A549 (cell line): ENCODE results near the gene CD163L1.

Experiments
- BCL3 ChIP-seq: fragments of >200 bp; sonication (Bioruptor Twin); formaldehyde crosslinking; IDR thresholded peaks from 3 replicates; pipeline ENCODE4 v1.6.1; 2016
- CBX2 ChIP-seq: fragments of 200-600 bp; sonication (generic); IDR thresholded peaks from 2 replicates; pipeline ENCODE4 v1.6.1; 2016; ENCODE audit warnings: low read depth, mild to moderate bottlenecking, borderline replicate concordance
- CTCF ChIP-seq: fragments of >200 bp; sonication (Bioruptor Twin); formaldehyde crosslinking; IDR thresholded peaks from 3 replicates; pipeline ENCODE4 v1.5.1; 2016
- KDM1A ChIP-seq: fragments of 200-600 bp; sonication (generic); IDR thresholded peaks from 2 replicates; pipeline ENCODE4 v1.6.1; 2016; ENCODE audit warnings: low read depth, mild to moderate bottlenecking
- MYC ChIP-seq: IDR thresholded peaks from 2 replicates; pipeline ENCODE4 v1.6.1; 2012; ENCODE audit warnings: mild to moderate bottlenecking, inconsistent platforms, low read length, improper control_type of control experiment, borderline replicate concordance
- RNF2 ChIP-seq: fragments of 200-600 bp; sonication (generic); IDR thresholded peaks from 2 replicates; pipeline ENCODE4 v1.6.1; 2016; ENCODE audit warnings: low read depth, mild to moderate bottlenecking, antibody characterized with exemption, moderate library complexity, borderline replicate concordance
- USF2 ChIP-seq: fragments of 450-650 bp; IDR thresholded peaks from 2 replicates; pipeline ENCODE4 v1.6.1; 2014; ENCODE audit warnings: antibody characterized with exemption
- ZSCAN20 ChIP-seq: fragments of 250-450 bp; sonication (Bioruptor Pico); IDR thresholded peaks from 2 replicates; pipeline ENCODE4 v1.8.0; 2022; ENCODE audit warnings: mild to moderate bottlenecking, moderate library complexity
- TF ChIP-seq, protein P1 (sequence below): IDR thresholded peaks from 2 replicates; pipeline ENCODE4 v1.6.1; 2012
- TF ChIP-seq, protein P2 (sequence below): fragments of 150-350 bp; IDR thresholded peaks from 2 replicates; pipeline ENCODE4 v1.6.1; 2014; ENCODE audit warnings: low read depth, mild to moderate bottlenecking, low read length
- TF ChIP-seq, protein P3 (sequence below): IDR thresholded peaks from 2 replicates; pipeline ENCODE4 v1.6.1; 2012
- TF ChIP-seq, protein P4 (sequence below): fragments of 200-600 bp; sonication (generic); IDR thresholded peaks from 2 replicates; pipeline ENCODE4 v1.6.1; 2016; ENCODE audit warnings: antibody characterized with exemption, mild to moderate bottlenecking, moderate library complexity

- TF ChIP-seq CTCF (no peak), RNF2 (no peak), USF2 (no peak), CBX2 (no peak), BCL3 (no peak), ZSCAN20 (no peak), MYC (no peak), KDM1A (no peak)
- TF ChIP-seq, protein P1, sequence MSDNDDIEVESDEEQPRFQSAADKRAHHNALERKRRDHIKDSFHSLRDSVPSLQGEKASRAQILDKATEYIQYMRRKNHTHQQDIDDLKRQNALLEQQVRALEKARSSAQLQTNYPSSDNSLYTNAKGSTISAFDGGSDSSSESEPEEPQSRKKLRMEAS, result no peak
- TF ChIP-seq, protein P2, sequence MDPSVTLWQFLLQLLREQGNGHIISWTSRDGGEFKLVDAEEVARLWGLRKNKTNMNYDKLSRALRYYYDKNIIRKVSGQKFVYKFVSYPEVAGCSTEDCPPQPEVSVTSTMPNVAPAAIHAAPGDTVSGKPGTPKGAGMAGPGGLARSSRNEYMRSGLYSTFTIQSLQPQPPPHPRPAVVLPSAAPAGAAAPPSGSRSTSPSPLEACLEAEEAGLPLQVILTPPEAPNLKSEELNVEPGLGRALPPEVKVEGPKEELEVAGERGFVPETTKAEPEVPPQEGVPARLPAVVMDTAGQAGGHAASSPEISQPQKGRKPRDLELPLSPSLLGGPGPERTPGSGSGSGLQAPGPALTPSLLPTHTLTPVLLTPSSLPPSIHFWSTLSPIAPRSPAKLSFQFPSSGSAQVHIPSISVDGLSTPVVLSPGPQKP, result no peak
- TF ChIP-seq, protein P3, sequence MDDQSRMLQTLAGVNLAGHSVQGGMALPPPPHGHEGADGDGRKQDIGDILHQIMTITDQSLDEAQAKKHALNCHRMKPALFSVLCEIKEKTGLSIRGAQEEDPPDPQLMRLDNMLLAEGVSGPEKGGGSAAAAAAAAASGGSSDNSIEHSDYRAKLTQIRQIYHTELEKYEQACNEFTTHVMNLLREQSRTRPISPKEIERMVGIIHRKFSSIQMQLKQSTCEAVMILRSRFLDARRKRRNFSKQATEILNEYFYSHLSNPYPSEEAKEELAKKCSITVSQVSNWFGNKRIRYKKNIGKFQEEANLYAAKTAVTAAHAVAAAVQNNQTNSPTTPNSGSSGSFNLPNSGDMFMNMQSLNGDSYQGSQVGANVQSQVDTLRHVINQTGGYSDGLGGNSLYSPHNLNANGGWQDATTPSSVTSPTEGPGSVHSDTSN, result no peak
- TF ChIP-seq, protein P4, sequence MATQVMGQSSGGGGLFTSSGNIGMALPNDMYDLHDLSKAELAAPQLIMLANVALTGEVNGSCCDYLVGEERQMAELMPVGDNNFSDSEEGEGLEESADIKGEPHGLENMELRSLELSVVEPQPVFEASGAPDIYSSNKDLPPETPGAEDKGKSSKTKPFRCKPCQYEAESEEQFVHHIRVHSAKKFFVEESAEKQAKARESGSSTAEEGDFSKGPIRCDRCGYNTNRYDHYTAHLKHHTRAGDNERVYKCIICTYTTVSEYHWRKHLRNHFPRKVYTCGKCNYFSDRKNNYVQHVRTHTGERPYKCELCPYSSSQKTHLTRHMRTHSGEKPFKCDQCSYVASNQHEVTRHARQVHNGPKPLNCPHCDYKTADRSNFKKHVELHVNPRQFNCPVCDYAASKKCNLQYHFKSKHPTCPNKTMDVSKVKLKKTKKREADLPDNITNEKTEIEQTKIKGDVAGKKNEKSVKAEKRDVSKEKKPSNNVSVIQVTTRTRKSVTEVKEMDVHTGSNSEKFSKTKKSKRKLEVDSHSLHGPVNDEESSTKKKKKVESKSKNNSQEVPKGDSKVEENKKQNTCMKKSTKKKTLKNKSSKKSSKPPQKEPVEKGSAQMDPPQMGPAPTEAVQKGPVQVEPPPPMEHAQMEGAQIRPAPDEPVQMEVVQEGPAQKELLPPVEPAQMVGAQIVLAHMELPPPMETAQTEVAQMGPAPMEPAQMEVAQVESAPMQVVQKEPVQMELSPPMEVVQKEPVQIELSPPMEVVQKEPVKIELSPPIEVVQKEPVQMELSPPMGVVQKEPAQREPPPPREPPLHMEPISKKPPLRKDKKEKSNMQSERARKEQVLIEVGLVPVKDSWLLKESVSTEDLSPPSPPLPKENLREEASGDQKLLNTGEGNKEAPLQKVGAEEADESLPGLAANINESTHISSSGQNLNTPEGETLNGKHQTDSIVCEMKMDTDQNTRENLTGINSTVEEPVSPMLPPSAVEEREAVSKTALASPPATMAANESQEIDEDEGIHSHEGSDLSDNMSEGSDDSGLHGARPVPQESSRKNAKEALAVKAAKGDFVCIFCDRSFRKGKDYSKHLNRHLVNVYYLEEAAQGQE, result no peak
Observed at GRCh38 chr12:7319930-7320329, 124.0 kb downstream of the CD163L1 start.
